H1 (cell line): ENCODE results near the gene VWF. TPM values are rescaled to one million over a fixed set of nuclear protein-coding genes. Genes with fewer than 3 reads are reported as not detected.

Source experiments
- CTCF ChIA-PET: fragments of 300-600 bp; sonication (Branson Sonifier 250); formaldehyde crosslinking; loops from one replicate; lab custom pipeline; 2021; ENCODE audit not compliant: partially characterized antibody; lab: Charles Lee
- POLR2A ChIA-PET: fragments of 300-600 bp; sonication (Branson Sonifier 250); formaldehyde crosslinking; loops from one replicate; lab custom pipeline; 2021; ENCODE audit warnings: inconsistent platforms; ENCODE audit not compliant: partially characterized antibody; lab: Charles Lee
- DNase-seq, 2 experiments: peaks; one replicate each; pipeline versions ENCODE4 v3.0.0 to v3.0.0-alpha.2; 2010 to 2022; ENCODE audit warnings: low spot score in 2 of 2, low read depth in 1 of 2, mixed read lengths in 1 of 2
- FAIRE-seq: peaks from 2 replicates; lab custom pipeline; 2011; peaks lifted over from hg19 to GRCh38; lab: Jason Lieb, UNC
- H2AFZ ChIP-seq: 2 replicates; pipeline ENCODE4 v1.8.1; 2012; ENCODE audit warnings: low read length, inconsistent platforms
- H2AK5ac ChIP-seq: 2 replicates; pipeline ENCODE4 v1.6.1; 2013; ENCODE audit warnings: low read depth, low read length
- H2BK120ac ChIP-seq: replicated peaks from 2 replicates; pipeline ENCODE3; 2013; ENCODE audit warnings: low read depth, low read length, inconsistent platforms
- H2BK12ac ChIP-seq: 2 replicates; pipeline ENCODE4 v1.6.1; 2013; ENCODE audit warnings: low read depth, low read length
- H2BK15ac ChIP-seq: 2 replicates; pipeline ENCODE4 v1.6.1; 2013; ENCODE audit warnings: low read length
- H2BK20ac ChIP-seq: 2 replicates; pipeline ENCODE4 v1.6.1; 2013; ENCODE audit warnings: low read length
- H2BK5ac ChIP-seq: 2 replicates; pipeline ENCODE4 v1.6.1; 2013; ENCODE audit warnings: low read depth, low read length
- H3K14ac ChIP-seq: 2 replicates; pipeline ENCODE4 v1.6.1; 2013; ENCODE audit warnings: inconsistent platforms; ENCODE audit not compliant: insufficient read length
- H3K18ac ChIP-seq: 2 replicates; pipeline ENCODE4 v1.6.1; 2013; ENCODE audit warnings: low read length; ENCODE audit errors: extremely low read depth
- H3K23ac ChIP-seq: 2 replicates; pipeline ENCODE4 v1.6.1; 2013; ENCODE audit warnings: inconsistent platforms; ENCODE audit not compliant: insufficient read length
- H3K23me2 ChIP-seq: 2 replicates; pipeline ENCODE4 v1.6.1; 2013; ENCODE audit warnings: low read depth, low read length
- H3K27ac ChIP-seq: 2 replicates; pipeline ENCODE4 v1.6.1; 2011; ENCODE audit warnings: low read depth, low read length, inconsistent platforms
- H3K27me3 ChIP-seq, 4 experiments: replicated peaks in 1 of 4; 1 replicate in 1 of 4; 2 replicates in 3 of 4; pipeline versions ENCODE4 v1.6.1 to v1.8.1; 2011 to 2013; ENCODE audit warnings: low read length in 3 of 4, mild to moderate bottlenecking in 3 of 4, inconsistent platforms in 2 of 4, mixed read lengths in 2 of 4, moderate library complexity in 1 of 4; ENCODE audit not compliant: control insufficient read depth in 3 of 4, insufficient read depth in 3 of 4; ENCODE audit errors: extremely low read depth in 1 of 4
- H3K36me3 ChIP-seq, 4 experiments: 2 replicates each; pipeline versions ENCODE4 v1.6.1 to v1.8.1; 2011 to 2013; ENCODE audit warnings: mild to moderate bottlenecking in 4 of 4, low read length in 3 of 4, moderate library complexity in 2 of 4, control low read depth in 1 of 4, inconsistent platforms in 1 of 4; ENCODE audit not compliant: insufficient read depth in 4 of 4, control insufficient read depth in 2 of 4
- H3K4ac ChIP-seq: replicated peaks from 2 replicates; pipeline ENCODE3; 2013; ENCODE audit warnings: low read length, low read depth, mixed read lengths, inconsistent platforms; ENCODE audit not compliant: insufficient read length
- H3K4me1 ChIP-seq, 4 experiments: replicated peaks in 1 of 4; 1 replicate in 1 of 4; 2 replicates in 3 of 4; pipeline versions ENCODE4 v1.6.1 to v1.8.1; 2011 to 2013; ENCODE audit warnings: low read length in 3 of 4, inconsistent platforms in 2 of 4, mixed read lengths in 1 of 4; ENCODE audit not compliant: insufficient read depth in 4 of 4, control insufficient read depth in 3 of 4
- H3K4me2 ChIP-seq, 2 experiments: 2 replicates each; pipeline versions ENCODE4 v1.6.1 to v1.8.1; 2011 to 2013; ENCODE audit warnings: low read depth in 2 of 2, low read length in 2 of 2, control low read depth in 1 of 2, inconsistent platforms in 1 of 2, mild to moderate bottlenecking in 1 of 2; ENCODE audit not compliant: insufficient read depth in 1 of 2
- H3K4me3 ChIP-seq, 4 experiments: fragments of 200-600, 300-600 bp in 1 of 4; sonication (generic), shearing (Covaris generic), sonication (Bioruptor Twin) in 1 of 4; 2 replicates each; pipeline versions ENCODE4 v1.5.1 to v1.8.1; 2011 to 2016; ENCODE audit warnings: low read length in 4 of 4, low read depth in 3 of 4, control low read depth in 2 of 4, inconsistent platforms in 2 of 4, mild to moderate bottlenecking in 2 of 4, mixed read lengths in 1 of 4, moderate library complexity in 1 of 4; ENCODE audit not compliant: insufficient read depth in 2 of 4; ENCODE audit errors: extremely low read depth in 1 of 4
- H3K56ac ChIP-seq: replicated peaks from 2 replicates; pipeline ENCODE3; 2013; ENCODE audit warnings: low read depth, mild to moderate bottlenecking, mixed read lengths, low read length, inconsistent platforms; ENCODE audit not compliant: insufficient read length
- H3K79me1 ChIP-seq: 2 replicates; pipeline ENCODE4 v1.6.1; 2013; ENCODE audit warnings: low read depth, low read length, control low read depth
- H3K79me2 ChIP-seq, 2 experiments: 2 replicates each; pipeline versions ENCODE4 v1.6.1 to v1.8.1; 2012 to 2013; ENCODE audit warnings: low read length in 2 of 2, mild to moderate bottlenecking in 2 of 2, inconsistent platforms in 1 of 2; ENCODE audit not compliant: insufficient read depth in 2 of 2, control insufficient read depth in 1 of 2
- H3K9ac ChIP-seq, 4 experiments: replicated peaks in 1 of 4; 1 replicate in 1 of 4; 2 replicates in 3 of 4; pipeline versions ENCODE4 v1.6.1 to v1.8.1; 2011 to 2013; ENCODE audit warnings: low read depth in 3 of 4, low read length in 3 of 4, control low read depth in 2 of 4, mild to moderate bottlenecking in 2 of 4, moderate library complexity in 2 of 4, inconsistent platforms in 1 of 4; ENCODE audit errors: extremely low read depth in 1 of 4
- H3K9me3 ChIP-seq, 2 experiments: 2 replicates each; pipeline versions ENCODE4 v1.6.1 to v1.8.1; 2012 to 2013; ENCODE audit warnings: mild to moderate bottlenecking in 2 of 2, moderate library complexity in 2 of 2, control low read depth in 1 of 2, inconsistent platforms in 1 of 2, low read depth in 1 of 2, low read length in 1 of 2, mixed read lengths in 1 of 2; ENCODE audit not compliant: insufficient read depth in 2 of 2
- H4K20me1 ChIP-seq, 2 experiments: replicated peaks in 1 of 2; 2 replicates each; pipeline versions ENCODE3 to v1.8.1; 2011 to 2013; ENCODE audit warnings: inconsistent platforms in 2 of 2, low read length in 2 of 2, mild to moderate bottlenecking in 1 of 2; ENCODE audit not compliant: insufficient read depth in 2 of 2, control insufficient read depth in 1 of 2
- H4K5ac ChIP-seq: 2 replicates; pipeline ENCODE4 v1.6.1; 2013; ENCODE audit warnings: low read length, low read depth, mixed read lengths, inconsistent platforms; ENCODE audit not compliant: insufficient read length
- H4K8ac ChIP-seq: 2 replicates; pipeline ENCODE4 v1.8.0; 2013; ENCODE audit warnings: mild to moderate bottlenecking, moderate library complexity, low read length, inconsistent platforms; ENCODE audit not compliant: insufficient read depth; ENCODE audit errors: extremely low read depth
- H4K91ac ChIP-seq: replicated peaks from 2 replicates; pipeline ENCODE3; 2013; ENCODE audit warnings: low read length, mixed read lengths, inconsistent platforms; ENCODE audit not compliant: insufficient read length
- BACH1 ChIP-seq: IDR thresholded peaks from 2 replicates; pipeline ENCODE4 v1.6.1; 2012; ENCODE audit warnings: low read length, improper control_type of control experiment
- JUN ChIP-seq: IDR thresholded peaks from 2 replicates; pipeline ENCODE4 v1.6.1; 2011; ENCODE audit warnings: low read depth, mild to moderate bottlenecking, improper control_type of control experiment, low read length
- KDM4A ChIP-seq: IDR thresholded peaks from one replicate; pipeline ENCODE4 v1.7.1; 2012; ENCODE audit warnings: low read depth, mild to moderate bottlenecking, moderate library complexity, low read length, inconsistent platforms; ENCODE audit not compliant: severe bottlenecking
- POLR2A ChIP-seq, 2 experiments: IDR thresholded peaks; 1 replicate in 1 of 2; 2 replicates in 1 of 2; pipeline ENCODE4 v1.6.1; 2011; ENCODE audit warnings: low read depth in 2 of 2, low read length in 2 of 2, mild to moderate bottlenecking in 2 of 2; ENCODE audit errors: control extremely low read depth in 1 of 2
- RXRA ChIP-seq: IDR thresholded peaks from 2 replicates; pipeline ENCODE4 v1.6.1; 2011; ENCODE audit warnings: low read depth, mild to moderate bottlenecking, low read length, moderate library complexity; ENCODE audit not compliant: insufficient read depth
- SP1 ChIP-seq: IDR thresholded peaks from 2 replicates; pipeline ENCODE4 v1.6.1; 2011; ENCODE audit warnings: low read depth, low read length
- TAF1 ChIP-seq: IDR thresholded peaks from 2 replicates; pipeline ENCODE4 v1.6.1; 2011; ENCODE audit warnings: mild to moderate bottlenecking, low read depth, low read length
- TBP ChIP-seq: IDR thresholded peaks from 2 replicates; pipeline ENCODE4 v1.6.1; 2011; ENCODE audit warnings: low read depth, low read length, improper control_type of control experiment
- TEAD4 ChIP-seq: IDR thresholded peaks from 2 replicates; pipeline ENCODE4 v1.6.1; 2012; ENCODE audit warnings: low read depth, low read length, inconsistent platforms, mixed read lengths
- YY1 ChIP-seq: IDR thresholded peaks from 2 replicates; pipeline ENCODE4 v1.6.1; 2011; ENCODE audit warnings: low read depth, mild to moderate bottlenecking, low read length
- ZNF274 ChIP-seq: IDR thresholded peaks from 2 replicates; pipeline ENCODE4 v1.7.0; 2012; ENCODE audit warnings: low read length, borderline replicate concordance; ENCODE audit errors: extremely low read depth
- WGBS, 2 experiments: shearing (Covaris generic) in 1 of 2; methylation state at CpG; one replicate each; pipeline versions ENCODE4 v1.1.6 to v1.1.7; 2013 to 2015; ENCODE audit warnings: low lambda C conversion rate in 2 of 2, mixed read lengths in 2 of 2, inconsistent platforms in 1 of 2, low coverage in 1 of 2, missing lambda C conversion rate in 1 of 2; ENCODE audit not compliant: insufficient replicate concordance in 2 of 2, insufficient coverage in 1 of 2, insufficient read length in 1 of 2; ENCODE audit errors: extremely low coverage in 1 of 2, missing lambda C conversion rate in 1 of 2; 5-methylcytosine and 5-hydroxymethylcytosine counted together
- polyA plus RNA-seq, 7 experiments: library from polyadenylated mRNA; depleted of rRNA in 3 of 7; stranded (reverse) in 5 of 7; unstranded in 2 of 7; fragments of >200 nt in 5 of 7; fragments of 200-250 nt in 2 of 7; gene quantifications; 1 replicate in 5 of 7; 2 replicates in 1 of 7; 4 replicates in 1 of 7; pipeline versions ENCODE4 v1.2.1 to v1.2.3, GENCODE V29; 2011 to 2013; ENCODE audit warnings: missing spikeins in 2 of 7, mixed read lengths in 2 of 7
- total RNA-seq: library from RNA; stranded (reverse); fragmentation: NEBNext Ultra II Directional; extraction: Animal tissue kit (Norgen Biotek cat#: 25700); gene quantifications from 2 replicates; pipeline ENCODE4 v1.2.1, GENCODE V29; 2021
- TF ChIP-seq, protein P1 (sequence below): IDR thresholded peaks from 2 replicates; pipeline ENCODE4 v1.6.1; 2012; ENCODE audit warnings: low read length, inconsistent platforms

Gene VWF
- total and polyA plus RNA-seq, 2 of the 8 experiments (the other 6 are each of a cell fraction or from before 2014, with no cell fraction given) = 0.39 to 0.60 TPM

DNA sequence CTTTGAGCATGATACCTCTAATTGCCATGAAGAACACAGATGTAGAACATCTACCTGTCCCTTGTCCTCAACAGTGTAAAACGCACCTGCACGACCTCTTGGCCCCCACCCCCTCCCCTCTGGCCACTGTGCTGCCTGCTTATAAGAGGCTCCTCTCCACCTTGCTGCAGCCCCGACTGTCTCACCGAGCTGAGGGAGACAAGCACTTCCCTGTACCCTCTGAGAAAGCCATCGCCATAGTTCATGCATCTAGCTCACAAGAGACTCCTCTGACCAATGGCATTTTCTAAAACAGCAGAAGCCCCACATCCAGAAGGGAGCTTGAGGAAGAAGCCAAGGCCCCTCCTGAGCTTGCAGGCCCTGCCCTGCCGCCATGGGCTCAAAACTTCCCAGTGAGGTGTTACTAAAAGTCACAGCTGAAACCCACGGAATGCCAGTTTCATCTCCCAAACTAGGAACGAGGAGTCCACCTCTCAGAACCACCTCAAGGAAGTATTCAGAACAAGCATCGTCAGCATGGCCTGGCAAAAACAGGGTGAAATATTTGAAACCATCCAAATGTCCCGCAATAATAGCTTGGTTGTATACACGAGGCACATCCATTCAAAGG, 157.9 kb downstream of the VWF start:
- Histone ChIP-seq H3K18ac (no peak overlapping the region), H3K9ac (no peak overlapping the region), H3K79me2 (no peaks in the 10 kb centered on the region), H2BK5ac (no peak overlapping the region), H3K27me3 (0 out of 7 replicates have a peak, but pooled peaks cover 0 to 3% (median 0%) of the 10 kb centered on the region in 4 experiments), H4K91ac (no peak overlapping the region), H4K20me1 (peaks cover 0 to 4% of the 10 kb centered on the region in 2 experiments), H3K4ac (no peak overlapping the region), H3K36me3 (no peaks in the 10 kb centered on the region), H2BK15ac (no peak overlapping the region), H2BK120ac (no peak overlapping the region), H2AK5ac (no peak overlapping the region), H3K4me2 (no peak overlapping the region), H4K8ac (no peak overlapping the region), H3K14ac (no peak overlapping the region), H2BK20ac (no peak overlapping the region), H3K4me1 (peaks cover 5 to 14% (median 11%) of the 10 kb centered on the region in 4 experiments; a peak in 6 of 7 replicates), H2AFZ (no peak overlapping the region), H3K56ac (no peak overlapping the region), H3K23me2 (no peaks in the 10 kb centered on the region), H3K4me3 (no peak overlapping the region), H3K79me1 (no peaks in the 10 kb centered on the region), H3K9me3 (no peaks in the 10 kb centered on the region), H4K5ac (no peak overlapping the region), H3K23ac (no peak overlapping the region), H3K27ac (no peak overlapping the region), H2BK12ac (no peak overlapping the region)
- DNase-seq (no peak), FAIRE-seq (no peak)
- ChIA-PET POLR2A (interaction anchor here (0.6 kb wide), 1 partner anchor 52 kb away, joined by 5 read pairs; no protein-coding TSS in a partner anchor), CTCF (interaction anchor here (0.7 to 5.1 kb wide), 13 partner anchors 8 to 109 kb away, joined by 3 to 45 read pairs (median 6); no protein-coding TSS in a partner anchor)
- WGBS, 2 experiments = 83% methylated on average over 11 of the region's 11 CpGs; no CpG with 5 or more reads in 1 of the 2 experiments
- TF ChIP-seq TBP = no peak
- no peak for TF ChIP-seq BACH1
- no peak for TF ChIP-seq SP1
- TF ChIP-seq, protein P1, sequence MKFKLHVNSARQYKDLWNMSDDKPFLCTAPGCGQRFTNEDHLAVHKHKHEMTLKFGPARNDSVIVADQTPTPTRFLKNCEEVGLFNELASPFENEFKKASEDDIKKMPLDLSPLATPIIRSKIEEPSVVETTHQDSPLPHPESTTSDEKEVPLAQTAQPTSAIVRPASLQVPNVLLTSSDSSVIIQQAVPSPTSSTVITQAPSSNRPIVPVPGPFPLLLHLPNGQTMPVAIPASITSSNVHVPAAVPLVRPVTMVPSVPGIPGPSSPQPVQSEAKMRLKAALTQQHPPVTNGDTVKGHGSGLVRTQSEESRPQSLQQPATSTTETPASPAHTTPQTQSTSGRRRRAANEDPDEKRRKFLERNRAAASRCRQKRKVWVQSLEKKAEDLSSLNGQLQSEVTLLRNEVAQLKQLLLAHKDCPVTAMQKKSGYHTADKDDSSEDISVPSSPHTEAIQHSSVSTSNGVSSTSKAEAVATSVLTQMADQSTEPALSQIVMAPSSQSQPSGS = no peak
- no peak for TF ChIP-seq TAF1
- no peak for TF ChIP-seq KDM4A
- TF ChIP-seq YY1 = no peak
- no peak for TF ChIP-seq POLR2A (IDR thresholded peaks at IDR 0.05; ENCODE audit: control extremely low read depth in 1 of 2, low read depth in 2 of 2, low read length in 2 of 2)
- no peak for TF ChIP-seq TEAD4
- TF ChIP-seq JUN = no peak
- TF ChIP-seq ZNF274 = no peak
- no peak for TF ChIP-seq RXRA
